CD14-positive monocyte (primary cell): ENCODE measurements around the gene RCAN2. TPM values are rescaled to one million over a fixed set of nuclear protein-coding genes. Genes with fewer than 3 reads are reported as not detected.

ENCODE experiments used
- DNase-seq, 3 donors: peaks; one replicate each; pipeline ENCODE4 v3.0.0-alpha.2; 2011 to 2022
- H2AFZ ChIP-seq: 2 replicates; pipeline ENCODE4 v1.6.0; 2012; ENCODE audit warnings: mild to moderate bottlenecking, low read depth, low read length, inconsistent platforms; ENCODE audit not compliant: insufficient read depth, poor library complexity, severe bottlenecking
- H3K27ac ChIP-seq, 2 donors: 1 replicate in 1 of 2; 2 replicates in 1 of 2; pipeline ENCODE4 v1.5.1; 2012 to 2013; ENCODE audit warnings: low read length in 2 of 2, control low read depth in 1 of 2, inconsistent platforms in 1 of 2, low read depth in 1 of 2, mild to moderate bottlenecking in 1 of 2
- H3K27me3 ChIP-seq, 2 donors: one replicate each; pipeline versions ENCODE4 v1.6.0 to v1.6.1; 2011 to 2013; ENCODE audit warnings: low read length in 2 of 2; ENCODE audit not compliant: control insufficient read depth in 2 of 2, insufficient read depth in 2 of 2
- H3K36me3 ChIP-seq, 2 donors: replicated peaks in 1 of 2; 1 replicate in 1 of 2; 2 replicates in 1 of 2; pipeline versions ENCODE4 v1.5.1 to v1.6.1; 2012 to 2013; ENCODE audit warnings: low read length in 2 of 2, control low read depth in 1 of 2, inconsistent platforms in 1 of 2, mild to moderate bottlenecking in 1 of 2; ENCODE audit not compliant: insufficient read depth in 2 of 2, control insufficient read depth in 1 of 2
- H3K4me1 ChIP-seq, 2 donors: 1 replicate in 1 of 2; 2 replicates in 1 of 2; pipeline versions ENCODE4 v1.5.1 to v1.6.1; 2012 to 2013; ENCODE audit warnings: low read length in 2 of 2, control low read depth in 1 of 2, inconsistent platforms in 1 of 2, mild to moderate bottlenecking in 1 of 2, moderate library complexity in 1 of 2; ENCODE audit not compliant: insufficient read depth in 2 of 2, control insufficient read depth in 1 of 2
- H3K4me2 ChIP-seq: replicated peaks from 2 replicates; pipeline ENCODE3; 2012; ENCODE audit warnings: low read length, moderate library complexity, mild to moderate bottlenecking; ENCODE audit not compliant: poor library complexity, severe bottlenecking; ENCODE audit errors: extremely low read depth
- H3K4me3 ChIP-seq, 3 experiments: fragments of 200-600 bp in 1 of 3; sonication (generic) in 1 of 3; replicated peaks in 1 of 3; 1 replicate in 2 of 3; 2 replicates in 1 of 3; pipeline ENCODE4 v1.5.1; 2011 to 2013; ENCODE audit warnings: low read length in 3 of 3, mild to moderate bottlenecking in 3 of 3, control low read depth in 2 of 3, low read depth in 2 of 3, inconsistent platforms in 1 of 3, moderate library complexity in 1 of 3
- H3K79me2 ChIP-seq: 2 replicates; pipeline ENCODE4 v1.6.0; 2012; ENCODE audit warnings: mild to moderate bottlenecking, control low read depth, inconsistent platforms, low read length, moderate library complexity; ENCODE audit not compliant: insufficient read depth
- H3K9ac ChIP-seq: 2 replicates; pipeline ENCODE4 v1.6.0; 2017; ENCODE audit warnings: low read length, mild to moderate bottlenecking; ENCODE audit not compliant: insufficient read depth, poor library complexity, severe bottlenecking
- H3K9me3 ChIP-seq, 2 donors: replicated peaks in 1 of 2; 1 replicate in 1 of 2; 2 replicates in 1 of 2; pipeline versions ENCODE4 v1.5.1 to v1.6.1; 2012 to 2013; ENCODE audit warnings: low read length in 2 of 2, control low read depth in 1 of 2; ENCODE audit not compliant: control insufficient read depth in 1 of 2, insufficient read depth in 1 of 2
- H4K20me1 ChIP-seq: 2 replicates; pipeline ENCODE4 v1.6.0; 2012; ENCODE audit warnings: mild to moderate bottlenecking, low read length, control low read depth, moderate library complexity; ENCODE audit not compliant: insufficient read depth
- H3K27ac Mint-ChIP-seq, 7 donors: one replicate each; pipeline ENCODE4 v1.8.0; 2020; ENCODE audit warnings: mild to moderate bottlenecking in 7 of 7, mixed read lengths in 7 of 7, moderate library complexity in 6 of 7, inconsistent platforms in 2 of 7
- H3K27me3 Mint-ChIP-seq, 3 donors: one replicate each; pipeline ENCODE4 v1.8.0; 2021 to 2022; ENCODE audit warnings: low read depth in 3 of 3, mild to moderate bottlenecking in 3 of 3, mixed read lengths in 3 of 3, moderate library complexity in 3 of 3, inconsistent platforms in 1 of 3
- H3K36me3 Mint-ChIP-seq, 2 donors: one replicate each; pipeline ENCODE4 v1.8.0; 2020; ENCODE audit warnings: mixed read lengths in 2 of 2, inconsistent platforms in 1 of 2, mild to moderate bottlenecking in 1 of 2
- H3K4me1 Mint-ChIP-seq: one replicate; pipeline ENCODE4 v1.8.0; 2020; ENCODE audit warnings: mild to moderate bottlenecking, mixed read lengths
- H3K4me3 Mint-ChIP-seq, 2 donors: one replicate each; pipeline ENCODE4 v1.8.0; 2020; ENCODE audit warnings: mild to moderate bottlenecking in 2 of 2, mixed read lengths in 2 of 2, moderate library complexity in 1 of 2
- H3K9me3 Mint-ChIP-seq, 7 donors: one replicate each; pipeline ENCODE4 v1.8.0; 2020 to 2022; ENCODE audit warnings: mixed read lengths in 7 of 7, mild to moderate bottlenecking in 6 of 7, moderate library complexity in 6 of 7, inconsistent platforms in 2 of 7
- WGBS: methylation state at CpG from one replicate; pipeline ENCODE4 v1.1.5; 2013; ENCODE audit warnings: missing lambda C conversion rate; ENCODE audit not compliant: insufficient coverage; 5-methylcytosine and 5-hydroxymethylcytosine counted together
- intact Hi-C, 2 donors: fragments of 100-400 bp; cut with micrococcal nuclease; formaldehyde crosslinking; loops; one replicate each; pipeline versions ENCODE4 v1.15.0 to v1.15.1; 2023
- polyA plus RNA-seq, 3 donors: library from polyadenylated mRNA; depleted of rRNA in 1 of 3; unstranded in 2 of 3; stranded (reverse) in 1 of 3; fragments of 300-500 nt in 2 of 3; fragments of >200 nt in 1 of 3; fragmentation: Illumina TruSeq in 2 of 3; gene quantifications; 1 replicate in 2 of 3; 2 replicates in 1 of 3; pipeline ENCODE4 v1.2.3, GENCODE V29; 2012 to 2021
- TF ChIP-seq, protein P1 (sequence below): fragments of 200-600 bp; IDR thresholded peaks from one replicate; pipeline ENCODE4 v1.8.0; 2022; ENCODE audit warnings: antibody characterized with exemption, mild to moderate bottlenecking

RCAN2 gene
- polyA plus RNA-seq, 3 donors: not detected

DNA sequence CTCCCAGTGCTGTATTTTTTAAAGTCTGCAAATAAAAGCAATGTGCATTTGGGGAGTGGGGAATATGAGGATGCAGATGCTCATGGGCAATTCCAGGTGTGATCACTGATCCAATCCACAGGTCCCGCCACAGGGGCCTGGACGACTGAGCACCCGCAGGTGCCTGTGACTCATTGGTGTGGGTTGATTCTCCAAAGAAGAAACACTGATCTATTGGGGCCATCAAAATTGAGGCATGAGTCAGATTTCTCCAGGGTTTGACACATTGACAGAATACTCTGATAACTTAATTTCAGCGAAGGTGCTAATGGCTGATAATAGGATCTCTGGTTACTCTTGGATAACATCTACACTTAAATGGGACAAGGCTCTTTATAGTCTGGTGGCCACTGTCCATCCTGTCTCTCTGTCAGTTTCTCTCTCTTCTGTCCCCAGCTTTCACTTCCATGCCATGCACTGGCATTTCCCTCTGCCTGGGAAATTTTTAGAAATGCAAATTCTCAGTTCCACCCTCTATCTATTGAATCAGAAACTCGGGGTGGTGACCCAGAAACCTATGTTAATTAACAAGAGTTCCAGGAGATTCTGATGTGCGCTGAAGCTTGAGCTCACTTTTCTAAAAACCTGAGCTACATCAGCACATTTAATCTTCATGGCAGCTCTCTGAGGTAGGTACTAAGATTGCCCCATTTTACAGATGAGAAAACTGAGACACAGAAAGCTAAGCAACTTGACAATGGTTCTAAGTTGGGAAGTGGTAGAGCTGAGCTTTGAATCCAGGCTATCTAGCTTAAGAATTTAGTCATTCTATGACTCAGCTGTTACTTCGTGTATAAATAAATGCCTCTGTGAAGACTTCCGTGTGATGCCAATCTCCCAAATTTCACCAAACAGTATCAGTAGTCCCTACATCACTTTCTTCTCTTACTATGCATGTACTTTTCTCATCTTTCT, 10.2 kb upstream of the RCAN2 start:
- no peaks in the 10 kb centered on the region for H3K36me3 ChIP-seq

DNA sequence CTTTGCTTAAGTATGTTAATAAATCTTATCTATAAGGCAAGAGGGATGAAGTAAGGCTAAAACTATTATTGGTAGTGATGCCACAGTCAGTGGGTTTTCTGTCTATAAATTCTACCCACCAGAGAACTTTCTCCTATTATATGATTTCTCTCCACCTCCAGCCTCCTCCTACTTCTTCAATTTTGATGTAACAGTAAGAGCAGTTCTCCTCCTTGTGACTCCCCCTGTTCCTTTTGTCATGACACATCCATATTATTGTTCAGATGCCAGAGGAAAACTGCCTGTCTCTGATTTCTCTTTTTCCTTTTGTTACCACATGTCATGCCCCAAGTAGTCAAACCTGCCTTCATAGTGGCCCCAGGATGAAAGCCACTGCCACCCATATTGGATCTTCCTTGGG, 9.1 kb upstream of the RCAN2 start:
- H3K4me2 ChIP-seq: no peak overlapping the region
- intact Hi-C loops: no loop called here
- TF ChIP-seq, protein P1, sequence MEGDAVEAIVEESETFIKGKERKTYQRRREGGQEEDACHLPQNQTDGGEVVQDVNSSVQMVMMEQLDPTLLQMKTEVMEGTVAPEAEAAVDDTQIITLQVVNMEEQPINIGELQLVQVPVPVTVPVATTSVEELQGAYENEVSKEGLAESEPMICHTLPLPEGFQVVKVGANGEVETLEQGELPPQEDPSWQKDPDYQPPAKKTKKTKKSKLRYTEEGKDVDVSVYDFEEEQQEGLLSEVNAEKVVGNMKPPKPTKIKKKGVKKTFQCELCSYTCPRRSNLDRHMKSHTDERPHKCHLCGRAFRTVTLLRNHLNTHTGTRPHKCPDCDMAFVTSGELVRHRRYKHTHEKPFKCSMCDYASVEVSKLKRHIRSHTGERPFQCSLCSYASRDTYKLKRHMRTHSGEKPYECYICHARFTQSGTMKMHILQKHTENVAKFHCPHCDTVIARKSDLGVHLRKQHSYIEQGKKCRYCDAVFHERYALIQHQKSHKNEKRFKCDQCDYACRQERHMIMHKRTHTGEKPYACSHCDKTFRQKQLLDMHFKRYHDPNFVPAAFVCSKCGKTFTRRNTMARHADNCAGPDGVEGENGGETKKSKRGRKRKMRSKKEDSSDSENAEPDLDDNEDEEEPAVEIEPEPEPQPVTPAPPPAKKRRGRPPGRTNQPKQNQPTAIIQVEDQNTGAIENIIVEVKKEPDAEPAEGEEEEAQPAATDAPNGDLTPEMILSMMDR: no peak
- H3K36me3 ChIP-seq: no peaks in the 10 kb centered on the region
- Mint-ChIP-seq H3K27me3 (peaks cover 9 to 16% (median 14%) of the 10 kb centered on the region in 3 donors), H3K27ac (no peak overlapping the region), H3K4me3 (no peak overlapping the region), H3K9me3 (peaks cover 0 to 3% (median 0%) of the 10 kb centered on the region in 7 donors), H3K4me1 (no peaks in the 10 kb centered on the region), H3K36me3 (no peaks in the 10 kb centered on the region)
- H2AFZ ChIP-seq: no peak overlapping the region
- H4K20me1 ChIP-seq: no peaks in the 10 kb centered on the region
- H3K9me3 ChIP-seq: no peaks in the 10 kb centered on the region
- no peak overlapping the region for H3K27ac ChIP-seq
- no peak overlapping the region for H3K4me3 ChIP-seq
- DNase-seq: no peak
- H3K9ac ChIP-seq: no peak overlapping the region
- H3K4me1 ChIP-seq: no peaks in the 10 kb centered on the region
- no peaks in the 10 kb centered on the region for H3K79me2 ChIP-seq
- peaks cover 0 to 5% of the 10 kb centered on the region in 2 donors for H3K27me3 ChIP-seq

More for the DNA sequence above, 10.2 kb upstream of the RCAN2 start:
- no peaks in the 10 kb centered on the region for H3K4me1 ChIP-seq
- no peak overlapping the region for H2AFZ ChIP-seq
- no peak overlapping the region for H3K4me3 ChIP-seq
- no peak overlapping the region for H3K4me2 ChIP-seq
- no peaks in the 10 kb centered on the region for H3K9me3 ChIP-seq
- Mint-ChIP-seq H3K27me3 (peaks cover 9 to 13% (median 11%) of the 10 kb centered on the region in 3 donors), H3K36me3 (no peaks in the 10 kb centered on the region), H3K4me1 (no peaks in the 10 kb centered on the region), H3K9me3 (peaks cover 0 to 4% (median 0%) of the 10 kb centered on the region in 7 donors), H3K27ac (no peak overlapping the region), H3K4me3 (no peak overlapping the region)
- H3K79me2 ChIP-seq: no peaks in the 10 kb centered on the region
- no peak for DNase-seq
- no peaks in the 10 kb centered on the region for H4K20me1 ChIP-seq
- intact Hi-C loops: no loop called here
- no peak overlapping the region for H3K27ac ChIP-seq
- TF ChIP-seq, protein P1: no peak
- H3K27me3 ChIP-seq: peaks cover 0 to 3% of the 10 kb centered on the region in 2 donors
- no peak overlapping the region for H3K9ac ChIP-seq
- WGBS: 100% methylated on average over 1 of the region's 8 CpGs
